ENCODE data around the gene GOSR1. TPM values are rescaled to one million over a fixed set of nuclear protein-coding genes. Genes with fewer than 3 reads are reported as not detected.
"Not testable (repeated sequence)": the region's sequence is repeated elsewhere in the genome, so short reads cannot be mapped to it uniquely, and the experiment has no call there.

The GOSR1 gene
- total RNA-seq, 1 donor from 2014 or later: 64.3 TPM

- no peak overlapping the region for H3K27ac Mint-ChIP-seq
- H3K4me1 Mint-ChIP-seq: peaks cover 50% of the 10 kb centered on the region
- H3K27me3 Mint-ChIP-seq (ENCODE audit: low read depth): no peaks in the 10 kb centered on the region
- TF ChIP-seq CTCF (IDR thresholded peaks at IDR 0.05; ENCODE audit: unreplicated experiment): no peak
- no peak overlapping the region for H3K4me3 Mint-ChIP-seq
- peaks cover 2% of the 10 kb centered on the region for H3K36me3 Mint-ChIP-seq
- H3K9me3 Mint-ChIP-seq: peaks cover 11% of the 10 kb centered on the region
- peak in 1 of 2 experiments; percentile 27 for DNase-seq (ENCODE audit: low spot score in 2 of 2, unreplicated experiment in 2 of 2)
Observed at GRCh38 chr17:30567231-30568116, 90.3 kb downstream of the GOSR1 start.

- peaks cover 50% of the 10 kb centered on the region for H3K4me1 Mint-ChIP-seq
- H3K27ac Mint-ChIP-seq: no peak overlapping the region
- H3K4me3 Mint-ChIP-seq: no peak overlapping the region
- peak in 1 of 2 experiments; percentile 34 for DNase-seq (ENCODE audit: low spot score in 2 of 2, unreplicated experiment in 2 of 2)
- H3K36me3 Mint-ChIP-seq: peaks cover 2% of the 10 kb centered on the region
- no peak for TF ChIP-seq CTCF (IDR thresholded peaks at IDR 0.05; ENCODE audit: unreplicated experiment)
- H3K27me3 Mint-ChIP-seq (ENCODE audit: low read depth): no peaks in the 10 kb centered on the region
- peaks cover 5% of the 10 kb centered on the region for H3K9me3 Mint-ChIP-seq
Observed at GRCh38 chr17:30568117-30568430, 90.9 kb downstream of the GOSR1 start.

GRCh38 chr17:30569531-30570175 is 92.4 kb downstream of the GOSR1 start:
- not testable (repeated sequence) for H3K36me3 Mint-ChIP-seq; H3K27ac Mint-ChIP-seq; H3K9me3 Mint-ChIP-seq; H3K4me3 Mint-ChIP-seq; H3K27me3 Mint-ChIP-seq (ENCODE audit: low read depth)
- DNase-seq (ENCODE audit: low spot score in 2 of 2, unreplicated experiment in 2 of 2): peak in 1 of 2 experiments; percentile 34
- peaks cover 39% of the 10 kb centered on the region for H3K4me1 Mint-ChIP-seq

GRCh38 chr17:30570191-30570590 is 93.0 kb downstream of the GOSR1 start:
- Mint-ChIP-seq H3K36me3 (no peaks in the 10 kb centered on the region), H3K27me3 (ENCODE audit: low read depth) (no peaks in the 10 kb centered on the region), H3K27ac (no peak overlapping the region), H3K4me1 (peaks cover 34% of the 10 kb centered on the region), H3K4me3 (no peak overlapping the region), H3K9me3 (no peaks in the 10 kb centered on the region)
- peak in 1 of 2 experiments; percentile 34 for DNase-seq (ENCODE audit: low spot score in 2 of 2, unreplicated experiment in 2 of 2)
- no peak for TF ChIP-seq CTCF (IDR thresholded peaks at IDR 0.05; ENCODE audit: unreplicated experiment)

- TF ChIP-seq CTCF (IDR thresholded peaks at IDR 0.05; ENCODE audit: unreplicated experiment): no peak
Observed at GRCh38 chr17:30570596-30571265, 93.5 kb downstream of the GOSR1 start.

GRCh38 chr17:30571404-30571803 is 94.2 kb downstream of the GOSR1 start:
- peak in 1 of 2 experiments; percentile 35 for DNase-seq (ENCODE audit: low spot score in 2 of 2, unreplicated experiment in 2 of 2)
- H3K4me3 Mint-ChIP-seq; H3K36me3 Mint-ChIP-seq; H3K27me3 Mint-ChIP-seq (ENCODE audit: low read depth); H3K9me3 Mint-ChIP-seq; H3K27ac Mint-ChIP-seq: not testable (repeated sequence)
- H3K4me1 Mint-ChIP-seq: peaks cover 25% of the 10 kb centered on the region

More at GRCh38 chr17:30570596-30571265, 93.5 kb downstream of the GOSR1 start:
- Mint-ChIP-seq H3K27me3 (ENCODE audit: low read depth) (no peaks in the 10 kb centered on the region), H3K36me3 (no peaks in the 10 kb centered on the region), H3K4me3 (no peak overlapping the region), H3K27ac (no peak overlapping the region), H3K4me1 (peaks cover 32% of the 10 kb centered on the region), H3K9me3 (no peaks in the 10 kb centered on the region)
- DNase-seq (ENCODE audit: low spot score in 2 of 2, unreplicated experiment in 2 of 2): peak in 1 of 2 experiments; percentile 21

Measured in mesothelial cell of epicardium (in vitro differentiated cells).